Left lung (tissue), 10 donors: ENCODE data around the gene PLEK. TPM values are rescaled to one million over a fixed set of nuclear protein-coding genes. Genes with fewer than 3 reads are reported as not detected.
A peak's percentile ranks its signal among the peaks of the same experiment; 100 is the strongest.

ENCODE experiments used
- ATAC-seq: fragments of 200-7000 bp; cut with Tn5 transposase; one replicate; pipeline ENCODE4 v1.9.1; 2020; ENCODE audit warnings: moderate library complexity
- DNase-seq, 4 donors: peaks; one replicate each; pipeline ENCODE4 v3.0.0-alpha.2; 2013 to 2020
- H3K27ac ChIP-seq, 2 donors: fragments of 200-600 bp; sonication (generic) in 1 of 2; one replicate each; pipeline versions ENCODE4 v1.5.0 to v1.8.0; 2020 to 2021
- H3K27me3 ChIP-seq, 2 donors: fragments of 200-600 bp; sonication (generic) in 1 of 2; one replicate each; pipeline versions ENCODE4 v1.5.0 to v1.8.0; 2020 to 2021
- H3K36me3 ChIP-seq, 2 donors: fragments of 200-600 bp; sonication (generic) in 1 of 2; one replicate each; pipeline versions ENCODE4 v1.5.0 to v1.8.0; 2020 to 2021
- H3K4me1 ChIP-seq, 2 donors: fragments of 200-600 bp; one replicate each; pipeline ENCODE4 v1.8.0; 2021
- H3K4me3 ChIP-seq, 2 donors: fragments of 200-600 bp; sonication (generic) in 1 of 2; one replicate each; pipeline versions ENCODE4 v1.5.0 to v1.8.0; 2020 to 2021; ENCODE audit warnings: mild to moderate bottlenecking in 1 of 2
- H3K9me3 ChIP-seq, 2 donors: fragments of 200-600 bp; sonication (generic) in 1 of 2; one replicate each; pipeline versions ENCODE4 v1.5.0 to v1.8.0; 2020 to 2021
- CTCF ChIP-seq, 2 donors: fragments of 200-600 bp; sonication (generic) in 1 of 2; IDR thresholded peaks; one replicate each; pipeline versions ENCODE4 v1.5.0 to v1.8.0; 2021; ENCODE audit warnings: antibody characterized with exemption in 2 of 2
- intact Hi-C, 2 donors: fragments of 100-400 bp; cut with DNase I; formaldehyde crosslinking; loops; one replicate each; pipeline versions ENCODE4 v1.11.2 to v1.14.2; 2022
- polyA plus RNA-seq, 6 donors: library from polyadenylated mRNA; unstranded; fragments of 120-200 nt; gene quantifications; one replicate each; pipeline ENCODE4 v1.2.1, GENCODE V29; 2013; ENCODE audit not compliant: insufficient read length in 6 of 6
- total RNA-seq, 2 donors: library from RNA; stranded (reverse); fragmentation: NEBNext Ultra II Directional; extraction: Animal tissue kit (Norgen Biotek cat#: 25700); gene quantifications; one replicate each; pipeline ENCODE4 v1.2.1, GENCODE V29; 2021
- donor health status: DM: no; HTN: yes; CAD: no.
- donor health status: DM: no; HTN: no; CAD: no.

The PLEK gene
- total and polyA plus RNA-seq, 8 donors = 9.0 to 67.3 (median 11.7) TPM

DNA sequence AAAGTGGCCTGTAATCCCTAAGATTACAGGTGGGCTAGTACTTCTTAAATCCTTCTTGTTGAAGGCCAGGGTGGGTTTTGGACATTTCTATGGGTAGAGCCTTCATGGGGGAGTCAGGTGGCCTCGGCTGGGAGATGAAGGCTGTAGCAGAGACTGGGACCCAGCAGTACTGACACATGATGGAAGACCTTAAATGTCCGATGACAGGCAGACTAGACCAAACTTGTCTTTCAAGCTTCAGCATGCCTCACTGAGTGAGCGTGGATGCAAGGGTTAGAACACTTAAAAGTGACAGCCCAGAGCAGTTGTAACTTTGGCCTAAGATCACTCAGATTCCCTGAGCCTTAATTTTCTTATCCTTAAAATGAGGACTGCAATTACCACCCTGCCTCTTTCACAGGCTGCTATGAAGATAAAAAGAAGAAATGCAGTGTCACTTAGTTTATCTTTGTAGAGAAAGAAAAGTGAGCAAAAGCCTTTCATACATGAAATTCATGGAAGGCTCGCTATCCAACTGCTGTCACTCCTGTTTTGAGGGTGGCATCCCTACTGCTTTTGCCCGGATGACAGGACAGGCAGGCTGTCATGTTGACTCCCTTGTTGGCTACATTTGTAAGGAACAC, 19.5 kb downstream of the PLEK start:
- no peak for DNase-seq
- peaks cover 0 to 84% of the 10 kb centered on the region in 2 donors for H3K36me3 ChIP-seq
- no peaks in the 10 kb centered on the region for H3K27me3 ChIP-seq
- ATAC-seq = no peak
- H3K4me3 ChIP-seq = no peak overlapping the region
- intact Hi-C loops = no loop called here
- H3K27ac ChIP-seq = peak overlapping the region in 1 of 2 donors; percentile 79
- no peaks in the 10 kb centered on the region for H3K9me3 ChIP-seq
- no peak for TF ChIP-seq CTCF (IDR thresholded peaks at IDR 0.05)
- H3K4me1 ChIP-seq = peaks cover 0 to 75% of the 10 kb centered on the region in 2 donors

GRCh38 chr2:68385220-68385906, 20.3 kb downstream of the PLEK start:
- TF ChIP-seq CTCF (IDR thresholded peaks at IDR 0.05) = no peak

GRCh38 chr2:68385907-68386287, 20.8 kb downstream of the PLEK start:
- Histone ChIP-seq H3K27ac (peak overlapping the region in 1 of 2 donors; percentile 79), H3K4me3 (no peak overlapping the region), H3K4me1 (peaks cover 0 to 86% of the 10 kb centered on the region in 2 donors), H3K9me3 (no peaks in the 10 kb centered on the region), H3K36me3 (peaks cover 0 to 77% of the 10 kb centered on the region in 2 donors), H3K27me3 (no peaks in the 10 kb centered on the region)
- ATAC-seq (no peak), DNase-seq (no peak)
- no peak for TF ChIP-seq CTCF (IDR thresholded peaks at IDR 0.05)
- intact Hi-C loops = no loop called here

More at GRCh38 chr2:68385220-68385906, 20.3 kb downstream of the PLEK start:
- no peaks in the 10 kb centered on the region for H3K9me3 ChIP-seq
- intact Hi-C loops = no loop called here
- H3K4me1 ChIP-seq = peaks cover 0 to 81% of the 10 kb centered on the region in 2 donors
- peaks cover 0 to 83% of the 10 kb centered on the region in 2 donors for H3K36me3 ChIP-seq
- H3K27ac ChIP-seq = peak overlapping the region in 1 of 2 donors; percentile 79
- ATAC-seq (peak; percentile 49), DNase-seq (no peak)
- no peaks in the 10 kb centered on the region for H3K27me3 ChIP-seq
- H3K4me3 ChIP-seq = no peak overlapping the region

GRCh38 chr2:68386365-68386764, 21.3 kb downstream of the PLEK start:
- no peak overlapping the region for H3K4me3 ChIP-seq
- DNase-seq = no peak
- intact Hi-C loops = no loop called here
- no peaks in the 10 kb centered on the region for H3K9me3 ChIP-seq
- no peak for TF ChIP-seq CTCF (IDR thresholded peaks at IDR 0.05)
- H3K27me3 ChIP-seq = no peaks in the 10 kb centered on the region
- peaks cover 0 to 73% of the 10 kb centered on the region in 2 donors for H3K36me3 ChIP-seq
- peak overlapping the region in 1 of 2 donors; percentile 79 for H3K27ac ChIP-seq
- no peak for ATAC-seq
- peaks cover 0 to 89% of the 10 kb centered on the region in 2 donors for H3K4me1 ChIP-seq
